GM18861 (cell line): Measurements from ENCODE around the gene COMMD2.

ENCODE experiments used
- ATAC-seq: cut with Tn5 transposase; IDR thresholded peaks from one replicate; pipeline ENCODE4 v1.9.1; 2021; ENCODE audit not compliant: unreplicated experiment

Gene COMMD2

DNA sequence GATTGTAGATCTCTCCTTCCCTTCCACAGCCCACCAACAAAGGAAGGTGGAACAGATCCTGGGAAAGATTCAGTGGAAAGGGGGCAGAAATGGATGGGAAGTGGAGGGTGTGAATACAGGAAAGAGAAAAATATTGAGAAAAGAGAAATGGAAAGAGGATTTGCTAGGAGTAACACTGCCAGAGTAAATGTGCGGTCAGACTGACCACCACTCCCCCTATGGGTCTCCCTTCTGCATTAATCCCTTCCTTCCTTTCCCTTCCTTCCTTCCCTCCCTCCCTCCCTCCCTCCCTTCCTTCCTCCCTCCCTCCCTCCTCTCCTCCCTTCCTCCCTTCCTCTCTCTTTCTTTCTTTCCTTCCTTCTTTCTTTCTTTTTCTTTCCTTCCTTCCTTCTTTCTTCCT lies 12.0 kb upstream of the COMMD2 start:
- no peak for ATAC-seq

DNA sequence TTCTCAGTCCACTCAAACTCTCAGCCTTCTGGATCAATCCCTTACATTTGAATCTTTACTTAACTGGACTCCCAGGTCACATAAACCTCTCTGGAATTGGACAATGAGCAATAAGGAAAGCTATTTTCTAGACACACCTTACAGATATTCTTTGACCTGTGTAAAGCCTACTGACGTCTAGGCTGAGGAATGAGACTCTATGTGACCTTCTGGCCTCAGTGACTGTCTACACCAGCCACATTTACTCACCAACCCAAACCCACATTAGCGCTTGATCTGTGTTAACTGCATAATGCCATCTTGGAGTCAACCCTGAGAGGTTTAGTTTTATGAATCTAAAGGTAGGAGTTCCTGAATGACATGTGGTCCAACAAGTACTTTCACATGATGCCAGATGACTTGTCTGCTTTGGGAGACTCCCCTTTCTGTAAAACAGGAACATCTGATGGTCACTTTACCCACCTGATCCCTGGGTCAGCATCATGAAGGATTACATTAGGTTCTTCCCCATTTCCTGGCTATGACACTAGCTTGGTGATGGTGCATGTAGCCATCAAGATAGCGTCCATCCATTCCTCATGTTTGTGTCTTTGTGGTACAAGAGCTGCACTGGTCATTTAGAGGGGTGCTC lies 11.4 kb upstream of the COMMD2 start:
- ATAC-seq: no peak

- ATAC-seq: no peak
Observed at GRCh38 chr3:149753717-149754116, 1.4 kb upstream of the COMMD2 start.

GRCh38 chr3:149752788-149753136 lies 473 bp upstream of the COMMD2 start:
- no peak for ATAC-seq

DNA sequence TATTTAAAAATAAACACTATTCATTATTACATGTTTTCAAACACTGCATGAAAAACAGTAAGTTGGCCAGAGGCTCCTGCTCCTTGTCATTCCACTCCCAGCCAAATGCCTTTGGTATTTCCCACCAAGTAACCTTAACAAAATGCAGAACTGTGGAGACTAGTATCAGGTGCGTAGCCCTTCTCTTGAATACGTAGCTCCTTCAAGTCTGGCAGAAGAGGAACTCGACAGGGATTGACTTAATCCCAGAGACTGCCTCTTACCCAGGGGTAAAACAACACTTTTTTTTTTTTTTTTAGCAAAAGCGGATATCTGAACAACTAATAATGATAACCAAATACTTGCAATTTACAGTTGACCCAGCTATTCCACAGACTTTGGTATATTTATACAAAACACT lies 738 bp downstream of the COMMD2 start:
- ATAC-seq: no peak

DNA sequence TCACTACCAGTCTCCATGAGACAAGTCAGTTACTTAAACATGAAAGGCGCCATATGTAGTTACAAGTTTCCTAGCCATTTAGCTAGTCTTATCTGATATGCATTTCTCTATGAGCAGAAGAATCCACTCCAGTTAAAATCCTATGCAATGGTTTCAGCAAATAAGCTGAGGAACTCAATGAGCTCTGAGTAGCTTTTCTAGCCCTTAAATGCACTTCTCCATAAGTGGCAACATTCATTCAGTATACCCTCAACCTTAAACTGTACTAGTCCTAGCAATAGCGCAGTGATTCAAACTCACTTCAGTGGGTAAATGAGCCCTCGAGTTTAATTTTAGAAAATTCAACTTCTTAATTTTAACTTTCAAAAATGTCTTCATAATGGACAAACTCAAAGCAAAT lies 7.7 kb downstream of the COMMD2 start:
- ATAC-seq: no peak

- no peak for ATAC-seq
Observed at GRCh38 chr3:149744151-149744550, 8.1 kb downstream of the COMMD2 start.

GRCh38 chr3:149739396-149739795 lies 12.9 kb downstream of the COMMD2 start:
- no peak for ATAC-seq

GRCh38 chr3:149738876-149739275 lies 13.4 kb downstream of the COMMD2 start:
- ATAC-seq: no peak

GRCh38 chr3:149736953-149737205 lies 15.4 kb downstream of the COMMD2 start:
- ATAC-seq: no peak

DNA sequence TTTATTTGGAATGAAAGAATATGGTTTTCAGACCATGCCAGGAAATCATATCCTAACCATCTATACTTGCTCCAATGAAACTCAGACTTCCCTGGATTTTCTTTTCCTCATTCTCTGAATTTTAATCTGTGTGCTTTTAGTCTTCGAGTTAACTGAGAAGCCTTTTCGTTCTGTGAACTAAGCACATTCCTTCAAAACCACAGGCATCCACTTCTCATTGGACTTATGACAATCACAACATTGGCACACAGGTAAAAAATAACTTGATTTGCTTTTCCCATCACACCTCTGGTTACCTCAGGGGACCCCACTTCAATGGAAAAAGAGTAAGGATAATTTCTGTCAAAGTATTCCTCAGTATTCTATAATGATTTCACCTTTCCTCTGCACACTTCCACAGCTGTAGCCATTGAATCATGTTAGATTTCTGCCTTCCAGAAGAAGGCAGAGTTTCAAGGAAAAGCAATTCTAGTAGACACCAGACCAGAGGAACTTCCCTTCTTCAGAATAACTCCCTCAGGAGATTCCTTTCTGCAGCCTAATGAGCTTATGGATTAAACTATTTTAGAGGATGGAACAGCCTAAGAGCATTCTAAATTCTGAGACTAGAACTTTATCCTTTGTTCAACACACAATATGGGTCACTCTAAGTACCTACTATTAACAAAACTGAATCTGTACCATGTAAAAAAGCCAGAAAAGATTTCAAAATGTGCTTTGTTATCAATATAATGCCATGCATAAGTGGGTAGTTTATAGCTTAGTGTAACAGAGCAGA lies 15.9 kb downstream of the COMMD2 start:
- ATAC-seq: no peak

DNA sequence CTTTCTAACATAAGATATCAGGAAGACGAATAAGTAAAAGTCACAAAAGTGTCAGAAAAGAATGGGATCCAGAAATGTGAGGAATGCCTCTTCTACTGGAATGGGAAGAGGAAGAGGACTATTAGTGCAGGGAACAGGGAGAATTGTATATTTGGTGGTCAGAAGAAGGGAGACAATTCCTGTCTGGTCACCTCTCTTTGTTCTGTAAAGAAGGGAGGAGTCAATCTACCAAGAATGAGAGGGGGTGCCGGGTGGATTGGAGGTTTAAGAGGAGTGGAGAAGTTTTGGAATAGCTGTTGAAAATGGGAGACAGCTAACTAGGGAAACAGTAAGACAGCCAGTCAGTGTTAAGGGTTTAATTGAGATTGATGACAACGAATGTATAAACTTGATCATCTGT lies 20.1 kb downstream of the COMMD2 start:
- ATAC-seq: no peak

DNA sequence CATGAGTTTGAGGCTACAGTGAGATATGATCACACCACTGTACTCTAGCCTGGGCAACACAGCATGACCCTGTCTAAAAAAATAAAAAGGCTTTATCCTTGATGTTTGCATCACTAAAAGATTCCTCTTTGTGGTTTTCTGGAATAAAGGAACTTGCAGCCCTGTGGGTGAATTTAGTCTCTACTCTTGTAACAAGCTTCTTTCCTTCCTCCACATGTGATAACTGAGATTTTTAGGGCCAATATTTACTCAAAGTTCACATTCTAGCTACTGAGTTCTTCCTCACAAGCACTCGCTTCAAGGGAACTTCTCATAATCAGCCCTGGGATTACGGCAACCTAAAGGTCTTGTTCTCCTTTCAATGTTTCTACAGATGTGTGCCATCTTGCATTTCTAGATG lies 24.6 kb downstream of the COMMD2 start:
- no peak for ATAC-seq

DNA sequence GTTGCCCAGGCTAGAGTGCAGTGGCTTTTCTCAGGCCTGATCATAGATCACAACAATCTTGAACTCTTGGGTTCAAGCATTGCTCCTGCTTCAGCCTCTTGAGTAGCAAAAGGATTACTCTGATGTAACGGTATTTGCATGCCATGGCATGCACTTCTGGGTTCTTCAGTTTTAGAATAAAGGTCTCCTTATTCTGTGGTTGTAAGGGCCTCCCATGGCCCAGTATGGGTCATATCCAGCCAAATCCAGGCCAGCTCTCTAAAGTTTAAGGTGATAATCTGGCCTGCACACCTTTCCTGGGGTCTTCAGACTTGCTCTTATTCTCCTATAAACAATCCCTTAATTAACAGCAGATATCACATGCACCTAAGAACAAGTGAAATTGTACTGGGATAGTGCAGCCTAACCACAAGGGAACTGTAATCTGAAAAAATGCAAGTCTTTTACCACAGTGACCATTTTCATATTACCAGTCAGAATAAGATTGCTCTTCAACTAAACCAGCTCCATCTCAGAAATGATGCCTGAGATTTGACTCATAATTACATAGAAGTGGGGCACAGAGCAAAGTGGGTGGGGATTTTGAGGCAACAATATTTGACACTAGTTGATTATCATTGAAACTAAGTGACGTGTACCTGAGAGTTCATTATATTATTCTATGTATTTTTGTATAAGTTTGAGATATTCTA lies 25.4 kb downstream of the COMMD2 start:
- ATAC-seq: peak; percentile 92

DNA sequence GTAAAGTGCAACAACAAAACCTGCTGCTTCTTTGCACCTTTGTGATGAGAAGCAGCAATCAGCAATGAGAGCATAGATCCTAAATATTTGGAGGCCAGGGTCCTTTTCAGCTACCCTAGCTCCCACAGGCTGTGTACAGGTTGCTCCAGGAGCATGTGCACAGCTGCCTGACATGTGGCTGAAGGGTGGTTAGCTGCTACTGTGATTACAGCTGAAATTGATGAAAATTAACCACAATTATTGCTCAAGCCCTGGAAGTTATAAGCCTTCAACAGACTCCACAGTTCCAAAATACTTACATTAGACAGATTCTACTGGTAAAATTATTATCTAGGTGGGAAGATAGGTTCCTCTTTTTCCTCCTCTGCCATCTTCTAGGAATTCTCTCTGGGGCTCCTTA lies 28.5 kb downstream of the COMMD2 start:
- no peak for ATAC-seq

- ATAC-seq: no peak
Observed at GRCh38 chr3:149720918-149721317, 31.4 kb downstream of the COMMD2 start.

GRCh38 chr3:149717391-149718056 lies 34.8 kb downstream of the COMMD2 start:
- no peak for ATAC-seq

DNA sequence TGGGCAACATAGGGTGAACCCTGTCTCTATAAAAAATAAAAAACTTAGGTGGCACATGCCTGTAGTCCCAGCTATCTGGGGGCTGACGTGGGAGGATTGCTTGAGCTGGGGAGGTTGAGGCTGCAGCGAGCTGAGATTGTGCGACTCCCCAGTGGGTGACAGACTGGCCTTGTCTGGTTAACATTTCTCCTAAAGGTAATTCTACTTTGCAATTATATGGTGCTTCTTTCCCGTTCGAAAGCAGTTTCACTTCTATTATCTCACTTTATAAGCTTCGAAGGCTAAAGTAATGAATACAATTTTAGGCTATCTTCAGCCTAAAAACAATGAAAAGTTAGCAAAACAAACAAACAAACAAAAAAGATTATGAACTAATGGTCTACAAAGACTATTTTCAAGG lies 35.3 kb downstream of the COMMD2 start:
- ATAC-seq: no peak

- no peak for ATAC-seq
Observed at GRCh38 chr3:149715247-149715646, 37.0 kb downstream of the COMMD2 start.

GRCh38 chr3:149713730-149714654 lies 38.3 kb downstream of the COMMD2 start:
- ATAC-seq: no peak

DNA sequence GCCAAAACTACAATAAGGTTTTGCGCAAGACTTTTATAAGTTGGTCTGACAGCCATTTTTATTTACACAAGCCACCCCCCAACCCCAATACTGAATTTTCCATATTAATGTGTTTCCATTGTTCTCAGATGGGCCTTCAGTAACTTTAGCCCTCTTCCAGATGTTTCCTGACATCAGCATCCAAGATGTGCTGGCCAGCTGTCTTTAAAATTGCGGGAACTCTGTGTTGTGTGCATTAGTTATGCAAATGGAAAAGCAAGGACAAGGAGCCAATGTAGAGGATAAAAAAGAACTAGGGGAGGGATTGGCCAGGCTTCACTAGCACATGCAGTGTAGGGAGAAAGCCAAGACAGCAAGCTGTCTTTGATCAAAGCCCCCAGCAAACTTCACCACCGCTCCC lies 45.4 kb downstream of the COMMD2 start:
- ATAC-seq: no peak
